Upper lobe of left lung (tissue), 4 donors: ENCODE measurements around the gene PDZD2.

ENCODE experiments used
- POLR2AphosphoS5 ChIP-seq, 2 donors: sonication (generic); formaldehyde crosslinking; IDR thresholded peaks; one replicate each; pipeline ENCODE4 v1.5.1; 2017; ENCODE audit warnings: antibody characterized with exemption in 2 of 2
- TF ChIP-seq, protein P1 (sequence below), 6 experiments: fragments of 450-650 bp in 4 of 6; fragments of 200-600 bp in 2 of 6; sonication (generic) in 2 of 6; IDR thresholded peaks; one replicate each; pipeline ENCODE4 v1.5.1; 2016 to 2019; ENCODE audit warnings: antibody characterized with exemption in 6 of 6

DNA sequence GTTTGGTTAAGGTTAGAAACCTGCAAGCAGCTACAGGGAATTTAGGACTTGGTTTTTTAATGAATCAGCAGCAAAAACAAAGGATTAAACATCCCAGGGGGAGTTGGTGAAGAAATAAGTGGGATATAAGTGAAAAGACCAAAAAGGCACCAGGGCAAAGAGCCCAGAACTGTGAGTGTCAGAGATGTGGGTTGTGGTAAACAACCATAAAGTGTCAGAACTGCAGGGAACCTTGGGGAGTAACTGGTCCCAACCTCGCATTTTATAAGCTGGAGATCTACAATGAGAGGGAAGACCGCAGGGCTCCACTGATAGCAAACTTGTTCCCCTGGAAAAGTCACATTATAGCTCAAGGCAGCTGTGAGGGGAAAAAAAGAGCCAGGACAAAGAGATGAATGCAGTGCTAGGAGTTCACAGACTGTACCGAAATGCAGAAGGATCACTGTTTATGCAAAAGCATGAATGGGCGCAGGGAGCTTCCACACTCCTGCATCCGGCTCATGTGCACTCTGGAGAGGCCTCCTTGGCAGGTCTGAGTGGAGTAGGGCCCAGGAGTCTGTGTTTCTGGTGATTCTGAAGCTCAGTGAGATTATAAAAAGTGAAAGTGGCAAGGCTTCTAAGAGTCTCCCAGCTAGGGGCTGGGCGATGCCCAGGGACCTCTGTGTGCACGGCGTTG lies 378.9 kb downstream of the PDZD2 start:
- TF ChIP-seq, protein P1, sequence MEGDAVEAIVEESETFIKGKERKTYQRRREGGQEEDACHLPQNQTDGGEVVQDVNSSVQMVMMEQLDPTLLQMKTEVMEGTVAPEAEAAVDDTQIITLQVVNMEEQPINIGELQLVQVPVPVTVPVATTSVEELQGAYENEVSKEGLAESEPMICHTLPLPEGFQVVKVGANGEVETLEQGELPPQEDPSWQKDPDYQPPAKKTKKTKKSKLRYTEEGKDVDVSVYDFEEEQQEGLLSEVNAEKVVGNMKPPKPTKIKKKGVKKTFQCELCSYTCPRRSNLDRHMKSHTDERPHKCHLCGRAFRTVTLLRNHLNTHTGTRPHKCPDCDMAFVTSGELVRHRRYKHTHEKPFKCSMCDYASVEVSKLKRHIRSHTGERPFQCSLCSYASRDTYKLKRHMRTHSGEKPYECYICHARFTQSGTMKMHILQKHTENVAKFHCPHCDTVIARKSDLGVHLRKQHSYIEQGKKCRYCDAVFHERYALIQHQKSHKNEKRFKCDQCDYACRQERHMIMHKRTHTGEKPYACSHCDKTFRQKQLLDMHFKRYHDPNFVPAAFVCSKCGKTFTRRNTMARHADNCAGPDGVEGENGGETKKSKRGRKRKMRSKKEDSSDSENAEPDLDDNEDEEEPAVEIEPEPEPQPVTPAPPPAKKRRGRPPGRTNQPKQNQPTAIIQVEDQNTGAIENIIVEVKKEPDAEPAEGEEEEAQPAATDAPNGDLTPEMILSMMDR (IDR thresholded peaks at IDR 0.05), result no peak
- no peak for TF ChIP-seq POLR2AphosphoS5 (IDR thresholded peaks at IDR 0.05)
